OCI-LY3 (cell line): ENCODE results near the gene IFNL4.

Source experiments
- CTCF ChIP-seq: fragments of 200-600, 300-600 bp; sonication (generic); IDR thresholded peaks from 2 replicates; pipeline ENCODE4 v1.5.1; 2014; ENCODE audit warnings: antibody characterized with exemption, low read length, low read depth
- EZH2phosphoT487 ChIP-seq: fragments of 200-600 bp; shearing (Covaris generic); IDR thresholded peaks from 2 replicates; pipeline ENCODE4 v1.6.1; 2018; ENCODE audit warnings: antibody characterized with exemption, mixed run types, low read depth

DNA sequence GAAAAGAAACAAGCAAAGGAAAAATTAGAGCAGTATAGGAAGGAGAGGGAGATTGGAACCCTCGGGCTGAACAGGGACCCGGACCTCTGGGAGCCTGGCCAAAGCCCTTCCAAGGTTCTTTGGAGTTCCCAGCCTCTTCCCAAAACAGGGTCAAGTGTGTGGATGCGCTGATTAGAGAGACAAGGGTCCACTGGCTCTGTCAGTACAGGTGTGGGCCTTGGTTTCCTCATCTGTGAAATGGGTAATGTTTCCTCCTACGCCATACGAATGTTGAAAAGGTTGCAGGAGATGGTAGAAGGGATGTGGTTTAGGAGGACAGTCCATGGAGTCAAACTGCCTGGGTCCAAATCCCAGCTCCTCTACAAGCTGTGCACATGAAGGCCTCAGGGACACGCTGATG, 42.5 kb downstream of the IFNL4 start:
- TF ChIP-seq CTCF, result no peak
- no peak for TF ChIP-seq EZH2phosphoT487
